ENCODE results near the gene TBC1D1.

The TBC1D1 gene

GRCh38 chr4:38101563-38101962, 210.7 kb downstream of the TBC1D1 start:
- no peak for TF ChIP-seq CTCF (IDR thresholded peaks at IDR 0.05; ENCODE audit: low read depth, low read length)
- H3K27me3 ChIP-seq, result no peaks in the 10 kb centered on the region
- no peaks in the 10 kb centered on the region for H3K4me1 ChIP-seq
- H3K36me3 ChIP-seq, result no peaks in the 10 kb centered on the region
- H3K9me3 ChIP-seq, result no peaks in the 10 kb centered on the region
- no peak overlapping the region for H3K4me3 ChIP-seq (ENCODE audit: low read depth, low read length)
- DNase-seq, result no peak

- H3K36me3 ChIP-seq, result no peaks in the 10 kb centered on the region
- no peaks in the 10 kb centered on the region for H3K9me3 ChIP-seq
- TF ChIP-seq CTCF (IDR thresholded peaks at IDR 0.05; ENCODE audit: low read depth, low read length), result no peak
- no peak overlapping the region for H3K4me3 ChIP-seq (ENCODE audit: low read depth, low read length)
- no peak for DNase-seq
- H3K4me1 ChIP-seq, result no peaks in the 10 kb centered on the region
- H3K27me3 ChIP-seq, result no peaks in the 10 kb centered on the region
These were observed 212.2 kb downstream of the TBC1D1 start for GRCh38 chr4:38102957-38103588.

GRCh38 chr4:38105475-38106220, 214.8 kb downstream of the TBC1D1 start:
- no peak overlapping the region for H3K4me3 ChIP-seq (ENCODE audit: low read depth, low read length)
- DNase-seq, result no peak
- no peaks in the 10 kb centered on the region for H3K36me3 ChIP-seq
- no peak for TF ChIP-seq CTCF (IDR thresholded peaks at IDR 0.05; ENCODE audit: low read depth, low read length)
- no peaks in the 10 kb centered on the region; the same call in 1 of the 2 replicates for H3K9me3 ChIP-seq
- H3K27me3 ChIP-seq, result no peaks in the 10 kb centered on the region
- no peaks in the 10 kb centered on the region for H3K4me1 ChIP-seq

GRCh38 chr4:38106311-38106710, 215.4 kb downstream of the TBC1D1 start:
- no peak overlapping the region for H3K4me3 ChIP-seq (ENCODE audit: low read depth, low read length)
- H3K27me3 ChIP-seq, result no peaks in the 10 kb centered on the region
- no peak for TF ChIP-seq CTCF (IDR thresholded peaks at IDR 0.05; ENCODE audit: low read depth, low read length)
- H3K36me3 ChIP-seq, result no peaks in the 10 kb centered on the region
- no peak for DNase-seq
- no peaks in the 10 kb centered on the region; the same call in 1 of the 2 replicates for H3K9me3 ChIP-seq
- no peaks in the 10 kb centered on the region for H3K4me1 ChIP-seq

GRCh38 chr4:38106886-38107514, 216.1 kb downstream of the TBC1D1 start:
- no peak for DNase-seq
- H3K4me1 ChIP-seq, result no peaks in the 10 kb centered on the region

More at GRCh38 chr4:38106886-38107514, 216.1 kb downstream of the TBC1D1 start:
- TF ChIP-seq CTCF (IDR thresholded peaks at IDR 0.05; ENCODE audit: low read depth, low read length), result no peak
- no peaks in the 10 kb centered on the region for H3K27me3 ChIP-seq
- no peaks in the 10 kb centered on the region for H3K36me3 ChIP-seq
- no peaks in the 10 kb centered on the region; the same call in 1 of the 2 replicates for H3K9me3 ChIP-seq
- no peak overlapping the region for H3K4me3 ChIP-seq (ENCODE audit: low read depth, low read length)
